Activated CD8-positive, alpha-beta T cell treated with anti-CD3 and anti-CD28 coated beads for 36 hours (primary cell): ENCODE data around the gene PSMB1. TPM values are rescaled to one million over a fixed set of nuclear protein-coding genes. Genes with fewer than 3 reads are reported as not detected.
A peak's percentile ranks its signal among the peaks of the same experiment; 100 is the strongest.

Experiments
- ATAC-seq: fragments of 200-7000 bp; cut with Tn5 transposase; one replicate; pipeline ENCODE4 v1.10.0; 2021; ENCODE audit warnings: mild to moderate bottlenecking, moderate library complexity
- CTCF ChIA-PET: fragments of 350-600 bp; sonication (Branson Sonifier 250); formaldehyde crosslinking; loops from one replicate; lab custom pipeline; 2021; ENCODE audit warnings: antibody characterized with exemption; lab: Charles Lee
- POLR2A ChIA-PET: fragments of 350-600 bp; sonication (Branson Sonifier 250); formaldehyde crosslinking; loops from one replicate; lab custom pipeline; 2021; ENCODE audit warnings: antibody characterized with exemption; lab: Charles Lee
- DNase-seq: peaks from one replicate; pipeline ENCODE4 v3.0.0-alpha.2; 2020
- H3K27ac Mint-ChIP-seq: one replicate; pipeline ENCODE4 v1.8.0; 2021; ENCODE audit warnings: mild to moderate bottlenecking, mixed read lengths
- H3K27me3 Mint-ChIP-seq: one replicate; pipeline ENCODE4 v1.8.0; 2021; ENCODE audit warnings: mixed read lengths
- H3K36me3 Mint-ChIP-seq: one replicate; pipeline ENCODE4 v1.8.0; 2021; ENCODE audit warnings: low read depth, mixed read lengths
- H3K4me1 Mint-ChIP-seq: one replicate; pipeline ENCODE4 v1.8.0; 2021; ENCODE audit warnings: low read depth, mixed read lengths
- H3K4me3 Mint-ChIP-seq: one replicate; pipeline ENCODE4 v1.8.0; 2021; ENCODE audit warnings: mild to moderate bottlenecking, moderate library complexity, mixed read lengths
- H3K9me3 Mint-ChIP-seq: one replicate; pipeline ENCODE4 v1.8.0; 2021; ENCODE audit warnings: mixed read lengths
- intact Hi-C: fragments of 100-400 bp; cut with micrococcal nuclease; formaldehyde crosslinking; loops from one replicate; pipeline ENCODE4 v1.10.0; 2022
- total RNA-seq, 2 experiments: library from RNA; stranded (reverse); gene quantifications; one replicate each; pipeline ENCODE4 v1.2.3, GENCODE V29; 2021
- TF ChIP-seq, protein P1 (sequence below): fragments of 200-600 bp; IDR thresholded peaks from one replicate; pipeline ENCODE4 v1.8.0; 2022; ENCODE audit warnings: antibody characterized with exemption, mild to moderate bottlenecking

Gene PSMB1
- total RNA-seq, 2 experiments from 2014 or later = 236 to 247 TPM

GRCh38 chr6:170554796-170555137 is 1.7 kb upstream of the PSMB1 start:
- H3K9me3 Mint-ChIP-seq = no peaks in the 10 kb centered on the region
- no peak overlapping the region for H3K27ac Mint-ChIP-seq
- H3K36me3 Mint-ChIP-seq = peaks cover 41% of the 10 kb centered on the region
- H3K4me3 Mint-ChIP-seq = no peak overlapping the region
- TF ChIP-seq, protein P1, sequence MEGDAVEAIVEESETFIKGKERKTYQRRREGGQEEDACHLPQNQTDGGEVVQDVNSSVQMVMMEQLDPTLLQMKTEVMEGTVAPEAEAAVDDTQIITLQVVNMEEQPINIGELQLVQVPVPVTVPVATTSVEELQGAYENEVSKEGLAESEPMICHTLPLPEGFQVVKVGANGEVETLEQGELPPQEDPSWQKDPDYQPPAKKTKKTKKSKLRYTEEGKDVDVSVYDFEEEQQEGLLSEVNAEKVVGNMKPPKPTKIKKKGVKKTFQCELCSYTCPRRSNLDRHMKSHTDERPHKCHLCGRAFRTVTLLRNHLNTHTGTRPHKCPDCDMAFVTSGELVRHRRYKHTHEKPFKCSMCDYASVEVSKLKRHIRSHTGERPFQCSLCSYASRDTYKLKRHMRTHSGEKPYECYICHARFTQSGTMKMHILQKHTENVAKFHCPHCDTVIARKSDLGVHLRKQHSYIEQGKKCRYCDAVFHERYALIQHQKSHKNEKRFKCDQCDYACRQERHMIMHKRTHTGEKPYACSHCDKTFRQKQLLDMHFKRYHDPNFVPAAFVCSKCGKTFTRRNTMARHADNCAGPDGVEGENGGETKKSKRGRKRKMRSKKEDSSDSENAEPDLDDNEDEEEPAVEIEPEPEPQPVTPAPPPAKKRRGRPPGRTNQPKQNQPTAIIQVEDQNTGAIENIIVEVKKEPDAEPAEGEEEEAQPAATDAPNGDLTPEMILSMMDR = no peak
- intact Hi-C loops = no loop called here
- CTCF ChIA-PET = no interaction called here
- DNase-seq (no peak), ATAC-seq (no peak)
- H3K27me3 Mint-ChIP-seq = no peaks in the 10 kb centered on the region
- H3K4me1 Mint-ChIP-seq = peaks cover 43% of the 10 kb centered on the region
- POLR2A ChIA-PET = interaction anchor here (1.4 to 2.7 kb wide), 2 partner anchors 20 to 30 kb away, joined by 4 to 20 read pairs; partner anchors contain the start of gene PDCD2

- intact Hi-C loops = no loop called here
- Mint-ChIP-seq H3K27me3 (no peaks in the 10 kb centered on the region), H3K27ac (no peak within 1 kb of the TSS), H3K4me3 (no peak within 1 kb of the TSS), H3K9me3 (no peaks in the 10 kb centered on the region), H3K4me1 (peaks cover 46% of the 10 kb centered on the region), H3K36me3 (peaks cover 41% of the 10 kb centered on the region)
- TF ChIP-seq, protein P1 = no peak
- peak; percentile 96 for ATAC-seq
- peak; percentile 99 for DNase-seq
- CTCF ChIA-PET = interaction anchor here (1.1 to 3.4 kb wide), 3 partner anchors 24 to 844 kb away, joined by 4 to 17 read pairs (median 5); no protein-coding TSS in a partner anchor
- POLR2A ChIA-PET = interaction anchor here (0.9 to 2.7 kb wide), 7 partner anchors 11 to 852 kb away, joined by 3 to 20 read pairs (median 4); partner anchors contain the start of genes C6orf120, DYNLT2, ERMARD and PDCD2
These were observed 1.1 kb upstream of the PSMB1 start, which contains the start of gene TBP for GRCh38 chr6:170554013-170554795. Gene TBP (plus strand): TSS chr6:170554369. CDS start chr6:170557030, 2,661 bp downstream.

DNA sequence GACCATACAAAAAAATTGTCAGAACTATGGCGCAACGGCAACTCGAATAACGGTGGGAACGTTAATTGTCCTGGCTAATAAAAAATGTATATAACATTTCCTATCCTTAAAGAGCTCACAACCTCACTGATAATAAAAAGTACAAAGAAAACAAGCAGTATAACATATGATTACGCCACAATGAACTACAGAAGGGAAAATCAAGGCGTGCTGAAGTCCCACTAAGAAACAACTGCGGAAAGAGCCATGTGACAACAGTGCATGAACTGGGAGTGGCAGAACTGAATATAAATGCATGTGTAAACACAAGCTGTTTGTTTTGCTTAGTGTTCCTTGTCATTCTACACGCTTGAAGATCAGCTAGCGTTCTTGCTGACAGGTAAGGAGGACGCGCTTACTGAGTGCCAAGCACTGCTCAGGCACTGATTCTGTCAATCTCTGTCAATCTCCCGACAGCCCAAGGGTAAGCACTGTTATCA is 466 bp upstream of the PSMB1 start:
- TF ChIP-seq, protein P1 = no peak
- intact Hi-C loops = no loop called here
- ChIA-PET POLR2A (interaction anchor here (0.9 to 2.7 kb wide), 7 partner anchors 10 to 852 kb away, joined by 3 to 20 read pairs (median 4); partner anchors contain the start of genes C6orf120, DYNLT2, ERMARD and PDCD2), CTCF (interaction anchor here (1.1 to 3.4 kb wide), 3 partner anchors 24 to 843 kb away, joined by 4 to 17 read pairs (median 5); no protein-coding TSS in a partner anchor)
- H3K4me3 Mint-ChIP-seq = no peak overlapping the region
- no peak overlapping the region for H3K27ac Mint-ChIP-seq
- H3K36me3 Mint-ChIP-seq = peaks cover 43% of the 10 kb centered on the region
- H3K9me3 Mint-ChIP-seq = no peaks in the 10 kb centered on the region
- peaks cover 47% of the 10 kb centered on the region for H3K4me1 Mint-ChIP-seq
- DNase-seq (no peak), ATAC-seq (peak; percentile 62)
- no peaks in the 10 kb centered on the region for H3K27me3 Mint-ChIP-seq

DNA sequence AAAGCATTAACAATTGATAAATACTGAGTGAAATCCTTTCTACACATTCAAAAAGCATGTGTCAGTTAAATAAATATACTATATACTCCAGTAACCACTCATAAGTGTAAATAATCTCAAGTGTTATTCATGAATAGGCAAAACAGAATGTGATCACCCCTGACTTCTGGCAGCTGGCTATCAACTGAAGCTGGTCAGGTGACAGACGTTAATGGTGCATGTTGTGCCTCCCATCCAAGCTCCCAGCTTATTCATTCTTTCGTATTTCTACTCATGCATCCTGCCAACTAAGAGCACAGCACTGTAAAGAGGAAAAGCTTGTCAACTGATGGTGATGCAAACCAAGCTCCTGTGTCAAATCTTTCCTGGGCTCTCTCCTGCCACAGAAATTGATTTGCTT is 7.7 kb downstream of the PSMB1 start:
- H3K27me3 Mint-ChIP-seq = no peaks in the 10 kb centered on the region
- TF ChIP-seq, protein P1 = no peak
- no peak overlapping the region for H3K27ac Mint-ChIP-seq
- ChIA-PET CTCF (interaction anchor here (0.7 to 1.0 kb wide), 2 partner anchors 16 to 714 kb away, joined by 3 read pairs; no protein-coding TSS in a partner anchor), POLR2A (no interaction called here)
- peaks cover 46% of the 10 kb centered on the region for H3K4me1 Mint-ChIP-seq
- intact Hi-C loops = no loop called here
- H3K9me3 Mint-ChIP-seq = no peaks in the 10 kb centered on the region
- ATAC-seq (no peak), DNase-seq (no peak)
- peaks cover 72% of the 10 kb centered on the region for H3K36me3 Mint-ChIP-seq
- no peak overlapping the region for H3K4me3 Mint-ChIP-seq
